Astrocyte of the cerebellum (primary cell): ENCODE measurements around the gene THAP7.

Experiments used
- DNase-seq: peaks from one replicate; pipeline ENCODE4 v3.0.0-alpha.2; 2011; ENCODE audit warnings: low read depth
- H3K4me3 ChIP-seq: 2 replicates; pipeline ENCODE4 v1.5.1; 2011; ENCODE audit warnings: mild to moderate bottlenecking, low read depth, low read length, moderate library complexity
- CTCF ChIP-seq: IDR thresholded peaks from 2 replicates; pipeline ENCODE4 v1.5.1; 2012; ENCODE audit warnings: low read length, low read depth, moderate library complexity, mild to moderate bottlenecking; ENCODE audit errors: missing control alignments
- in situ Hi-C: cut with HindIII; loops from 2 replicates; pipeline ENCODE4 v1.10.0; 2017; ENCODE audit warnings: low sequenced_read_pairs

The THAP7 gene

GRCh38 chr22:21025763-21026755 lies 24.1 kb upstream of the THAP7 start:
- H3K4me3 ChIP-seq, result no peak overlapping the region
- in situ Hi-C loops, result no loop called here
- no peak for TF ChIP-seq CTCF
- DNase-seq, result no peak

- in situ Hi-C loops, result no loop called here
- no peak for DNase-seq
- H3K4me3 ChIP-seq, result no peak overlapping the region
- TF ChIP-seq CTCF, result no peak
Measured at GRCh38 chr22:21025266-21025665, 23.3 kb upstream of the THAP7 start.

GRCh38 chr22:21022955-21023614 lies 21.2 kb upstream of the THAP7 start:
- DNase-seq, result no peak
- no peak for TF ChIP-seq CTCF
- in situ Hi-C loops, result no loop called here
- H3K4me3 ChIP-seq, result no peak overlapping the region

- no peak for DNase-seq
- H3K4me3 ChIP-seq, result no peak overlapping the region
- in situ Hi-C loops, result no loop called here
- no peak for TF ChIP-seq CTCF
Measured at GRCh38 chr22:21022507-21022906, 20.6 kb upstream of the THAP7 start.

- peak; percentile 52 for TF ChIP-seq CTCF
- DNase-seq, result no peak
- in situ Hi-C loops, result no loop called here
- H3K4me3 ChIP-seq, result no peak overlapping the region
Measured at GRCh38 chr22:21020802-21021429, 19.0 kb upstream of the THAP7 start.

- in situ Hi-C loops, result no loop called here
- no peak for DNase-seq
- TF ChIP-seq CTCF, result no peak
- H3K4me3 ChIP-seq, result no peak overlapping the region
Measured at GRCh38 chr22:21018314-21018713, 16.4 kb upstream of the THAP7 start.
